ENCODE results near the gene SSPN. TPM values are rescaled to one million over a fixed set of nuclear protein-coding genes. Genes with fewer than 3 reads are reported as not detected.

Gene SSPN
- total RNA-seq, 1 donor from 2014 or later, result 0.91 TPM

- Mint-ChIP-seq H3K9me3 (ENCODE audit: unreplicated experiment) (peaks cover 2% of the 10 kb centered on the region), H3K36me3 (ENCODE audit: unreplicated experiment) (no peaks in the 10 kb centered on the region), H3K4me1 (ENCODE audit: low read depth, unreplicated experiment) (no peaks in the 10 kb centered on the region), H3K4me3 (ENCODE audit: unreplicated experiment) (no peak overlapping the region), H3K27ac (ENCODE audit: unreplicated experiment) (no peak overlapping the region), H3K27me3 (ENCODE audit: unreplicated experiment) (no peaks in the 10 kb centered on the region)
- TF ChIP-seq CTCF (IDR thresholded peaks at IDR 0.05; ENCODE audit: partially characterized antibody, unreplicated experiment), result no peak
- no peak for DNase-seq
Observed at GRCh38 chr12:26265606-26266005, 70.2 kb downstream of the SSPN start.

- peaks cover 2% of the 10 kb centered on the region for H3K9me3 Mint-ChIP-seq (ENCODE audit: unreplicated experiment)
- no peaks in the 10 kb centered on the region for H3K27me3 Mint-ChIP-seq (ENCODE audit: unreplicated experiment)
- no peak for DNase-seq
- no peaks in the 10 kb centered on the region for H3K36me3 Mint-ChIP-seq (ENCODE audit: unreplicated experiment)
- no peak overlapping the region for H3K27ac Mint-ChIP-seq (ENCODE audit: unreplicated experiment)
- no peak for TF ChIP-seq CTCF (IDR thresholded peaks at IDR 0.05; ENCODE audit: partially characterized antibody, unreplicated experiment)
- H3K4me1 Mint-ChIP-seq (ENCODE audit: low read depth, unreplicated experiment), result peaks cover 3% of the 10 kb centered on the region
- no peak overlapping the region for H3K4me3 Mint-ChIP-seq (ENCODE audit: unreplicated experiment)
Observed at GRCh38 chr12:26266881-26267280, 71.5 kb downstream of the SSPN start.

- H3K4me3 Mint-ChIP-seq (ENCODE audit: unreplicated experiment), result no peak overlapping the region
- no peak for TF ChIP-seq CTCF (IDR thresholded peaks at IDR 0.05; ENCODE audit: partially characterized antibody, unreplicated experiment)
- H3K27me3 Mint-ChIP-seq (ENCODE audit: unreplicated experiment), result no peaks in the 10 kb centered on the region
Observed at GRCh38 chr12:26268841-26269561, 73.6 kb downstream of the SSPN start.

GRCh38 chr12:26269562-26270284, 74.3 kb downstream of the SSPN start:
- no peak for TF ChIP-seq CTCF (IDR thresholded peaks at IDR 0.05; ENCODE audit: partially characterized antibody, unreplicated experiment)
- H3K9me3 Mint-ChIP-seq (ENCODE audit: unreplicated experiment), result peaks cover 3% of the 10 kb centered on the region
- H3K4me1 Mint-ChIP-seq (ENCODE audit: low read depth, unreplicated experiment), result peaks cover 16% of the 10 kb centered on the region
- H3K36me3 Mint-ChIP-seq (ENCODE audit: unreplicated experiment), result no peaks in the 10 kb centered on the region
- H3K4me3 Mint-ChIP-seq (ENCODE audit: unreplicated experiment), result no peak overlapping the region
- H3K27me3 Mint-ChIP-seq (ENCODE audit: unreplicated experiment), result no peaks in the 10 kb centered on the region
- H3K27ac Mint-ChIP-seq (ENCODE audit: unreplicated experiment), result peak overlapping the region; percentile 52
- DNase-seq, result no peak

More at GRCh38 chr12:26268841-26269561, 73.6 kb downstream of the SSPN start:
- Mint-ChIP-seq H3K36me3 (ENCODE audit: unreplicated experiment) (no peaks in the 10 kb centered on the region), H3K4me1 (ENCODE audit: low read depth, unreplicated experiment) (peaks cover 9% of the 10 kb centered on the region), H3K9me3 (ENCODE audit: unreplicated experiment) (no peaks in the 10 kb centered on the region), H3K27ac (ENCODE audit: unreplicated experiment) (peak overlapping the region; percentile 52)
- no peak for DNase-seq

GRCh38 chr12:26271024-26271423, 75.7 kb downstream of the SSPN start:
- peaks cover 24% of the 10 kb centered on the region for H3K4me1 Mint-ChIP-seq (ENCODE audit: low read depth, unreplicated experiment)
- H3K36me3 Mint-ChIP-seq (ENCODE audit: unreplicated experiment), result no peaks in the 10 kb centered on the region

More at GRCh38 chr12:26271024-26271423, 75.7 kb downstream of the SSPN start:
- Mint-ChIP-seq H3K9me3 (ENCODE audit: unreplicated experiment) (peaks cover 3% of the 10 kb centered on the region), H3K27me3 (ENCODE audit: unreplicated experiment) (no peaks in the 10 kb centered on the region), H3K27ac (ENCODE audit: unreplicated experiment) (no peak overlapping the region), H3K4me3 (ENCODE audit: unreplicated experiment) (no peak overlapping the region)
- no peak for DNase-seq
- TF ChIP-seq CTCF (IDR thresholded peaks at IDR 0.05; ENCODE audit: partially characterized antibody, unreplicated experiment), result no peak

Measured in glutamatergic neuron (in vitro differentiated cells).